HG03354 (cell line): ENCODE data around the gene TEX44.

Experiments used
- ATAC-seq: cut with Tn5 transposase; IDR thresholded peaks from one replicate; pipeline ENCODE4 v1.9.1; 2021; ENCODE audit warnings: mild to moderate bottlenecking; ENCODE audit not compliant: unreplicated experiment, poor library complexity, severe bottlenecking

The TEX44 gene

DNA sequence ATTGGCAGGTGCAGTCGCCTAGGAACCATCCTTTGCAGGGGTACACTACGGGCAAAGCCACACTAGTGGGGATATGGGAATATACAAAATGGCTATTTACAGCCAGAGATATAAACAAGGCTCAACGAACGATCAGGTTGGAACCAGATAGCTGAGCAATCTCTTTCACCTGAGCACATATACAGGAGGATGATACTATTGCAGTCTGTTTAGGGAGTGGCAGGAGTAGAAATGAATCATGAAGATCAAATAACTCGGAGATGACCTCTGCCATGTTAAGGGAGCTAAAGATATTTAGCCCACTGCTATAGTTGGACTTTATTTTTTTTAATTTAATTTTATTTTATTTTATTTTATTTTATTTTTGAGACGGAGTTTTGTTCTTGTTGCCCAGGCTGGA, 33.8 kb downstream of the TEX44 start:
- no peak for ATAC-seq

DNA sequence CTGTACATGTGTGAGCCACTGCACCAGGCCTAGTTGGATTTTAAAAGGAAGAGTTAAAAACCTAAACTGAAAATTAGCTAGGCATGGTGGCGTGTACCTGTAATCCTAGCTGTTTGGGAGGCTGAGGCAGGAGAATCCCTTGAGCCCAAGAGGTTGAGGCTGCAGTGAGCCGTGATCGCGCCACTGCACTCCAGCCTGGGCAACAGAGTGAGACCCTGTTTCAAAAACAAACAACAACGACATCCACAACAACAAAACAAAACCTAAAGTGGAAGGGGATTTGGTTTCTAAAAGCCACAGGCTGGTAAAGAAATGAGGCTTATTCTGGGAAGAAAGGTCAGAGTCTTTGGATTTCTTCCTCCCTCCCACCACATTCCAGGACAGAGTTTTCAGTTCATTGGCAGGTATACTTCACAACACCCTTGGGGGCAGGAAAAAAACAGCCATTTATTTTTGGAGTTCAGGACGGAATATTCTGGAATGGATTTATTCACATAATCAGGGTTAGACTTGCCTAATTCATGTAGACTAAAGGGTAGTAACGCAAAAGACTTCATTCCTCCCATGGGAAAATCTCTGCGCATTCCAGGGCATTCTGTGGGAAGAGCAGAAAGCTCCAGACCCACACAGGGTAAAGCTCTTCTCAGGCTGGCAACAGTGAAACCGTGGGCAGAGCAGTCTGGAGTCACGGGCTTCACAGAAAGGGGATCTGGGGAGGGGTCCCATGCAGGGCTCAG, 34.9 kb downstream of the TEX44 start:
- no peak for ATAC-seq

DNA sequence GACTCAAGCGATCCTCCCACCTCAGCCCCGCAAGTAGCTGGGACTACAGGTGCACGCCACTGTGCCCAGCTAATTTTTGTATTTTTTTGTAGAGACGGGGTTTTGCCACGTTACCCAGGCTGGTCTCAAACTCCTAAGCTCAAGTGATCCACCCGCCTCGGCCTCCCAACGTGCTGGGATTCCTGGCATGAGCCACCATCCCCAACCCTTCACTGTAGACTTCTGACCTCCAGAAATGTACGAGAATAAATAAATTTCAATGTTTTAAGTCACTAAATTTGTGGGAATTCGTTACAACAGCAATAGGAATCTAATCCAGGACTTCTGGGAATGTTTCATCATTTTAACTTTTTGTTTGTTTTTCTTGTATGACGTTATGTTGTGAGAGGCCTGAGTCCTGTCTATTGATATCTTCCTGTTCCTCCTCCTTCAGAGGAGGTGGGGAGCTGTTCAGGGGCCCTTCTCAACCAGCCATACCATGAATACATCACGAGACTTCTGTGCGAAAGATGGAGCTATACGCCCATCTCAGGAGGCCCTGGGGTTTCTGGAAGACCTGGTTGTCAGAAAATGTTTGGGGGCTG, 40.0 kb downstream of the TEX44 start:
- no peak for ATAC-seq

DNA sequence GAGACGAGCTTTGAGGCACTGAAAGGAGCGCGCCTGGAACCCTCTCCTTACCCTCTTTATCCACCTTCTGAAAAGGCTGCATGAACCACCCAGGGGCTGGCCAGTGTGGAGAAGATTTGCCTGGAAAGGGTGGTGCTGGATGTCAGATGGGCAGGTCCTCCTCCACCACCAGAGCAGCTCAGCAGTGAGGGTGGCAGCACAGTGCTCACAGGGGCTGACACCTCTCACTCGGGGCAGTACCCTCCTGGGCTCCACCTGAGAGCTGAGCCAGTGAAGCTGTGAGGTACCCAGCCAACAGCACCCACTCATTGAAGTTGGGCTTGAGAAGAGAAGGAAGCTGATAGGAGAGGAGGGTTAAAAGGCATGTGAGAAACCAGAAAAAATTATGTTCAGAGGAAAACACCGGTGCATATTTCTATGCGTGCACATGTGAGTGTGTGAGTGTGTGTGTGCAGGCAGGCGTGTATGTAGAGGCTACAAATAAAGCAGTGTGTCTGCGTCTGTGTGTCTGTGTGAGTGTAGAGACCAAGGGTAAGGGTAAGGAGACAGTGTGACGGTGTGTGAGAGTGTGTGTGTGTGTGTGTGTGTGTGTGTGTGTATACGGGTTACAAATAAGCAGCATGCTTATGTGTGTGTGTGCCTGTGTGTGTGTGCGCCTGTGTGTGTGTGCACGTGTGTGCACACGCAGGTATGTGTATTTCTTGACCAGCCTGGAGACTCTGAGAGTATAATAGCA, 40.7 kb downstream of the TEX44 start:
- no peak for ATAC-seq

DNA sequence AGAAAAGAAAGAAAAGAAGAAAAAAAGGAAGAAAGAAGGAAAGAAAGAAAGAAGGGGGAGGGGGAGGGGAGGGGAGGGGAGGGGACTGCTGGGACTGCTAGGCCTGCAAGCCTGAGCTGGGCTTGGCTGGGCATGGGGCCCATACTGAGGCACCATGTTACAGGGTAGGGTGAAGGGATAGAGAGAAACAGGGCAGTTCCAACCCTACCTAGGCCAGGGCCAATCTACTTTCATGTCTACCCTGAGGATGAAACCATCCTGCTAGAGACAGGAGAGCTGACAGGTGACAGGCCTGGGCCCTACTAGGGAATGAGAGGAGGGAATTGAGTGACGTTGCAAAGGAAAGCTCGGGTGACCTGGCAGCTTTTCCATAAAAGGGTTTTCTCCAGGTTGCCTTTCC, 41.7 kb downstream of the TEX44 start:
- ATAC-seq: no peak

DNA sequence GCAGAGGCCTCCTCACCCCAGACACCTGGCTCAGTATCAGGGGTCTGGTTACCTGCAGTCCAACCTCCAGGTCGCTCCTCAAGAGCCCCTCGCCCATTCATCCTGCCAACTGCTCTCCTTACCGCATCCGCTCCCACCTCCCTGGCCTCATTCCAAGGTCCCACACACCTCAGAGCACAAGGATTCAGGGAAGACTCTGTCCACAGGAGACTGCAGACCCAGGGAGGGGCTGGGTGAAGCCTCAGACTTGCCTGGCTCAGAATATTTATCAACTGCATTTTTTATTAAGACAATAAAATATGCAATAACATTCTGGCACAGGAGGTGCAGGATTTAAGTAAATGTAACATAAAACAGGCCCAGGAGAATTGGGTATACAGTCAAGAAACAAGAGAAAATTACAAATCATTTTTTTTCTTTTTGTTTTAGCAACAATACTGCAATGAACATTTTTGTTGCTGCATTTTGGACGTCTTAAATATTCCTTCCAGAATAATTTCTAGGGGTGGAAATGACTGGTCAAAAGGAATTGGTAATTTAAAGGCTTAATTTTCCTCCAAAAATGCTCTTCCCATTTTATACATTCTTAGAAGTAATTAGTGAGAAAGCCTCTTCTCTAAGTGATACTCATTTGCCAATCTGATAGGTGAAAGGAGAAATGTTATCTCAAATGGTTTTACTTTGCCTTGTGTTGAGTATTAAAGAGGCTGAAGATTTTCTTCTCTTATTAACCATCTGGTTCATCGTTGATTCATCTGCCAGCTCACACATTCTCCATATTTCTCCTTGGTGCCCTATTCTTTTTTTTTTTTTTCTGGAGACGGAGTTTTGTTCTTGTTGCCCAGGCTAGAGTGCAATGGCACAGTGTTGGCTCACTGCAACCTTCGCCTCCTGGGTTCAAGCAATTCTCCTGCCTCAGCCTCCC, 42.5 kb downstream of the TEX44 start:
- ATAC-seq: no peak

DNA sequence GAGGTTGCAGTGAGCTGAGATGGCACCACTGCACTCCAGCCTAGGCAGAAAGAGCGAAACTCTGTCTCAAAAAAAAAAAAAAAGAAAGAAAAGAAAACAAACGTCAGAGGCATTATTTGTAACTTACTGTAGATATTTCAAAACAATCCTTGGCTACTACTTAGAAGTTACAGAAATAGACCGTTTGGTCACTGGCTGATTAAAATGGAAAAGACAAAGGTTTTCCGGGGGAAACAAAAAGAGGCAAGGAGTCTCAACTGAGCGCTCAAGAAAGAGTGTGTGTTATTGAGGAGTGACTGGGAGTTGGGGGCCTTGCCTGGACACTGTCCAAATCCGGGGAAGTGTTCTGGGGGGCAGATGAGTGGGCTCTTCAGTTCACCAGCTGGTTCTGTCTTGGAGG, 47.6 kb downstream of the TEX44 start:
- ATAC-seq: no peak

DNA sequence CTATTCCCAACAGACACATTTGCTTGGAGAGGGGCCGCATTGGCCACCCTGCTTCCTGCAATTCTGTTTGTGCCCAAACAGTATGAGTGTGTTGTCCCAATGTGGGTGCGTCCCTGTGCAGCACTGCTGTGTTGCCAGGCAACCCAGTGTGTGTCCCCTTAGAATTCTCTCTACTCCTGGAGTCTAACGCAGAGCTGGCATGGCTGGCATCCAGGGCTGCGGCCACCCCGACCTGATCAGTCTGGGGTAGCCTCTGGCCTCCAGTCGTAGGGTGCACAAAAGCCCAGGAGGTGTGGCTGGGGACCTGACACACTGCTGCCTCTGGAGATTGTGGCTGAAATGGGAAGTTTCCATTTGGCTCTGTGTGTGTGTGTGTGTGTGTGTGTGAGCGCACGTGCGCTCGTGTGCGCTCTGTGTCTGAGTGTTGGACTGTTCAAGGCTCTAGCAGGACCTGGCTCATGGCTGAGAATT, 48.0 kb downstream of the TEX44 start:
- no peak for ATAC-seq

DNA sequence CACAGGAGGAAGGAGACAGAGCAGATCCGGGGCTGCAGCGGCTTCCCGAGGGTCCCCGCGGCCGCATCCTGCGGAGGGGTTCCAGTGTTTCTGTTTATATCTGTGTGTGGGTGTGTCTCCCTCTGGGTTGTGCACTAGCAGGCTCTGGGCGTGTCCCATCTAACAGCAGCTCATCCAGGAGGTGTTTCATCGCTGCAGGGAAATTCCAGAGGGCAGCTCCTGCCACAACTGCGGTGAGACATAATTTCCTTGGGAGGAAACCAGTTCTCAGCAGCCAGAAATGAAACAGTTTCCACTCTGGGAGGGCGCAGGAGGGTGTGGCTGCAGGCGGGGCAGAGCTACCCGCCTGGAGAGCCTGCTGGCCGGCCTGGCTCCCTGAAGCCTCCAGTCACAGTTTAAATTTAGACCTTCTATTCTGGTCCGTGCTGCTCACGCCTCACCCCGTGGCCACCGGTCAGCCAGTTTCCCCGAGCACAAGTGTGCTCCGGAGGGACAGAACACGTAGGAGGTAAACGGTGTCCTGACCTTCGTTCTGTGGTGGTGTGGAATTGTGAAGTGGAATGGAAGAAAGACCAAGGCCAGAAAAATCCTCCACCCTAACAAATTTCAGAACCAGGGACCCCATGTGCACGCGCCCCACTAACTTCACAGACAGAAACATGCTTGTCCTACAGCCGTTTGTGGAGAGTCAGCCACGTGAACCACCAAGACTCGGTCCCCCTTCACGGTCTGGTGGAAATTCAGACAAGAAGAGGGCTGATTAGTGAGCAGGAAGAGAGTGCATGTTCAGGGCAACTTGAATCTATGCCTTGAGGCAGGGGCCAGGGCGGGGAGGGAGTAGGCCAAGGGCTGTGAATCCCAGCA, 50.2 kb downstream of the TEX44 start:
- peak; percentile 73 for ATAC-seq

DNA sequence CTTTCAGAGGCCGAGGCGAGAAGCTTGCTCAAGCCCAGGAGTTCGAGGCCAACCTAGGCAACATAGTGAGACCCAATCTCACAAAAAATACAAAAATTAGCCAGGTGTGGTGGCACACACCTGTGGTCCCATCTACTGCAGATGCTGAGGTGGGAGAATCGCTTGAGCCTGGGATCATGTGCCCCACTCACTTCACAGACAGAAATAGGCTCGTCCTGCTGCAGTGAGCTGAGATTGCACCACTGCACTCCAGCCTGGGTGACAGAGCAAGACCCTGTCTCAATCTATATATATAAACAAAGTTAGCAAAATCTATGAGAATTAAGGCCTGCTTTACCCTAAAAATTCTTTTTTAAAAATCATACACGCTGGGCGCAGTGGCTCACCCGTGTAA, 50.8 kb downstream of the TEX44 start:
- ATAC-seq: no peak
